GM13977 (cell line): ENCODE measurements around the gene SCARB1.

Experiments
- DNase-seq: peaks from one replicate; pipeline ENCODE4 v3.0.0; 2012; ENCODE audit warnings: low spot score
- in situ Hi-C: fragments of 300-500 bp; cut with MboI; formaldehyde crosslinking; loops from one replicate; pipeline ENCODE4 v1.12.0; 2022; ENCODE audit warnings: low sequenced_read_pairs, low pct_unique_long_range_greater_than_20kb, mixed read lengths, inconsistent platforms; ENCODE audit not compliant: unreplicated experiment
- TF ChIP-seq, protein P1 (sequence below): IDR thresholded peaks from 2 replicates; pipeline ENCODE4 v1.5.1; 2012; ENCODE audit warnings: mild to moderate bottlenecking, control low read depth; ENCODE audit not compliant: insufficient read depth; ENCODE audit errors: extremely low read depth, missing control alignments

The SCARB1 gene

DNA sequence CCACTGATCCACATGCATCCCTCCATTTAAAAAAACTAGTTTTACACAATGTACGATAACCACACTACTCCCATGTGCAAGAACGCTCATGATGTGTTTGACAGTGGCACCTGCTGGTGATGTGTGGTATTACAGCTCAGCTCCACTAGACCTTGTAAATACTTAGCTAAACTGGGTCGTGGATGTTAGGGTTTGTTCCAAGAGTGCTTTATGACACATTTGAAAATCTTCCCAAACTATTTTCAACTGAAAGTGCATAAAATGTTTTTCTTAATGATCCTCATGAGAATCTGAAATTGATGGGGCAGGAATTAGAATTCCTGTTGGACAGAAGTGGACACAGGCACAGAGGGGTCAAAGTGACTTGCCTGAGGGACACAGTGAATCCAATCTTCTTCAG, 99.2 kb downstream of the SCARB1 start:
- TF ChIP-seq, protein P1, sequence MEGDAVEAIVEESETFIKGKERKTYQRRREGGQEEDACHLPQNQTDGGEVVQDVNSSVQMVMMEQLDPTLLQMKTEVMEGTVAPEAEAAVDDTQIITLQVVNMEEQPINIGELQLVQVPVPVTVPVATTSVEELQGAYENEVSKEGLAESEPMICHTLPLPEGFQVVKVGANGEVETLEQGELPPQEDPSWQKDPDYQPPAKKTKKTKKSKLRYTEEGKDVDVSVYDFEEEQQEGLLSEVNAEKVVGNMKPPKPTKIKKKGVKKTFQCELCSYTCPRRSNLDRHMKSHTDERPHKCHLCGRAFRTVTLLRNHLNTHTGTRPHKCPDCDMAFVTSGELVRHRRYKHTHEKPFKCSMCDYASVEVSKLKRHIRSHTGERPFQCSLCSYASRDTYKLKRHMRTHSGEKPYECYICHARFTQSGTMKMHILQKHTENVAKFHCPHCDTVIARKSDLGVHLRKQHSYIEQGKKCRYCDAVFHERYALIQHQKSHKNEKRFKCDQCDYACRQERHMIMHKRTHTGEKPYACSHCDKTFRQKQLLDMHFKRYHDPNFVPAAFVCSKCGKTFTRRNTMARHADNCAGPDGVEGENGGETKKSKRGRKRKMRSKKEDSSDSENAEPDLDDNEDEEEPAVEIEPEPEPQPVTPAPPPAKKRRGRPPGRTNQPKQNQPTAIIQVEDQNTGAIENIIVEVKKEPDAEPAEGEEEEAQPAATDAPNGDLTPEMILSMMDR: peak; percentile 70
- DNase-seq: no peak
- in situ Hi-C loops: loop anchor here (10.0 to 25.0 kb wide), 2 partner anchors 402 to 720 kb away; no protein-coding TSS in a partner anchor

DNA sequence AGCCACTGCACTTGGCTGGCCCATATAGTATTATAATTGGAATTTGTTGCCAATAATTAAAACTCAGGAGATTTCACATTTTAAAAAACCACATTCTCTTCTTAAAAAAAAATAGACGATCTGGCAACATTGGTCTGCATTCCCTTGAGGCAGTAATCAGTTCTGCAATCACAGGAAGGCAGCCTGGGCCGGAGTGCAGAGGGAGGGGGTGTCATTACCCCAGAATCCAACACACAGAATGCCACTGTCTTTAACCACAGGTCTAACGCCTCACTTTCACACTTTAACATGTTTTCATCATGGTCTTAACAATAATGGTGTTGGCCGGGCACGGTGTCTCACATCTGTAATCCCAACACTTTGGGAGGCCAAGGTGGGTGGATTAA, 100.1 kb downstream of the SCARB1 start:
- in situ Hi-C loops: loop anchor here (10.0 to 25.0 kb wide), 2 partner anchors 401 to 719 kb away; no protein-coding TSS in a partner anchor
- no peak for DNase-seq
- TF ChIP-seq, protein P1: no peak

DNA sequence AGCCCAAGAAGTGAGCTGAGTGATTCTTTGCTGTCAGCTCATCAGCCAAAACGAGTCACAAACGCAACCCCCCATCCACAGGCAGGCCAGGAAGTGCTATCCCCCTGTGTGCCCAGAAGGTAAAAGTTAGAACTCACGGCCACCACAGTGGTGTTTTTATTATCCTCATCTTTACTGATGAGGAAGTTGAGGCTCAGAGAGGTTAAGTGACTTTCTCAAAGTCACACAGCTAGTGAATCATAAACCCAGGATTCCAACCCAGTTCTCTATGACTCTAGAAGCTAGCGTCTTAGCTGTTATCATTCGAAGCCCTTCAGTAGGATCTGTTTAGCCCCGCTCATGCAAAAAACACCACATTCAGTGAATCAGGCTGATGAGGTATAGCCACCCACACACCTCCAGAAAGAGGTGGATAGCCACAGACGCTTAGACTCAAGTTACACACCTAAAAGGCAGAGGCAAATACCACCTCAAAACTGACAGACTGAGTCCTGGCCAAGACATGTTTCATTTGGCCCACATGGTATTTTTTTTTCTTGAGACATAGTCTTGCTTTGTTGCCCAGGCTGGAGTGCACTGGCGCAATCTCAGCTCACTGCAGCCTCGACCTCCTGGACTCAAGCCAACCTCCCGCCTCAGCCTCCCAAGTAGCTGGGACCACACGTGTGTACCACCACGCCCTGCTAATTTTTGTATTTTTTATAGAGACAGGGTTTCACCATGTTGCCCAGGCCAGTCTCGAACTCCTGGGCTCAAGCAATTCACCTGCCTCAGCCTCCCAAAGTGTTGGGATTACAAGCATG, 100.7 kb downstream of the SCARB1 start:
- DNase-seq: no peak
- in situ Hi-C loops: loop anchor here (10.0 to 25.0 kb wide), 2 partner anchors 401 to 718 kb away; no protein-coding TSS in a partner anchor
- TF ChIP-seq, protein P1: no peak

DNA sequence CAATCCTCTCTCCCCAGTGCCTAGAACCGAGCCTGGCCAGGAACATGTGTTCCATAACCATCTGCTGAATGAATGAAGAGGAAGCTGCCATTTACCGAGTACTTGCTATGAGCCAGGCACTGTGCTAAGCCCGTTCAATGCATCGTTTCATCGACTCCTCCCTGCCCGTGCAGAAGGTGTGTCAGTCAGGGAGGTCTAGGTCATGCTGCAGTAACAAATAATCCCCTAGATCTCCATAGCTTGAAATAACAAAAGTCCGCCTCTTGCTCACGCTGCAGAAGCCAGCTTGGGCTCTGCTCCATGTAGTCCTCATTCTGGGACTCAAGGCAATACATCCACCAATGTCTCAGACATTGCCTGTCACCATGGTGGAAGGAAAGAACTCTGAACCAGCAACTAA, 101.3 kb downstream of the SCARB1 start:
- in situ Hi-C loops: loop anchor here (10.0 to 25.0 kb wide), 2 partner anchors 400 to 718 kb away; no protein-coding TSS in a partner anchor
- DNase-seq: no peak
- TF ChIP-seq, protein P1: no peak

DNA sequence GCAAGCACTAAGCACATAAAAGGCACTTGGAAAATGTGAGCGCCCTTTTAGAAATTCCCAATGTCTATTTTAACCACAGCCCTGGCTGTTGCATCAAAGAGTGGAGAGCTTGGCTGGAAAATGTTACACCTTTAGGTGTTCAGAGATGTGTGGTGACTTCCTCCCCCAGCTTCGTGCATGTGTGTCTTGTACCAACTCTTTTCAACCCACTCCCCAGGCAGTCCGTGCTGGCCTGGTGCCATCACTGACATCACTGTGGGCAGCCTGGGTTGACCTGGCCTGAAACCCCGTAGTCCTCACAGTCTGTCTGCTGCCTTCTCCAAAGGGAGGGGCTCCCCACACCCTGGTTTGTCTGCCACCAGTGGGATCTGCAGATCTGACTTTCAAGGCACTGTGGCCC, 101.8 kb downstream of the SCARB1 start:
- in situ Hi-C loops: loop anchor here (10.0 to 25.0 kb wide), 2 partner anchors 400 to 717 kb away; no protein-coding TSS in a partner anchor
- DNase-seq: no peak
- TF ChIP-seq, protein P1: no peak

DNA sequence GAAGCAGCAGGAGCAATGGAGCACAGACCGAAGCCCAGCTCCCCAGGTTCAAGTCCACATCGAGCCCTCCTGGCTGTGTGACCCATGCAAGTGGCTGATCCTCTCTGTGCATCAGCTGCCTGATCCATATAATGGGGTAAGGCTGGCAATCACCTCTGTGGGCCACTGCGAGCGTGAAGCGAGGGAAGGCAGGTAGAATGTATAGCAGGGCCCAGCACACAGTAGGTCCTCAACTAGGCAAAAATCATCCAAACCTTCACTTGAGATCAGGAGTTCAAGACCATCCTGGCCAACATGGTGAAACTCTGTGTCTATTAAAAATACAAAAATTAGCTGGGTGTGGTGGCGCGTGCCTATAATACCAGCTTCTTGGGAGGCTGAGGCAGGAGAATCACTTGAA, 102.6 kb downstream of the SCARB1 start:
- DNase-seq: no peak
- TF ChIP-seq, protein P1: no peak
- in situ Hi-C loops: loop anchor here (10.0 to 25.0 kb wide), 2 partner anchors 399 to 716 kb away; no protein-coding TSS in a partner anchor
